GM12872 (cell line): Measurements from ENCODE around the gene FBXO41.
A peak's percentile ranks its signal among the peaks of the same experiment; 100 is the strongest.

Experiments used
- TF ChIP-seq, protein P1 (sequence below): IDR thresholded peaks from 3 replicates; pipeline ENCODE4 v1.5.1; 2011; ENCODE audit warnings: low read depth, mild to moderate bottlenecking, low read length, moderate library complexity; ENCODE audit not compliant: insufficient read depth

Gene FBXO41

GRCh38 chr2:73237168-73237567 is 47.1 kb downstream of the FBXO41 start:
- TF ChIP-seq, protein P1, sequence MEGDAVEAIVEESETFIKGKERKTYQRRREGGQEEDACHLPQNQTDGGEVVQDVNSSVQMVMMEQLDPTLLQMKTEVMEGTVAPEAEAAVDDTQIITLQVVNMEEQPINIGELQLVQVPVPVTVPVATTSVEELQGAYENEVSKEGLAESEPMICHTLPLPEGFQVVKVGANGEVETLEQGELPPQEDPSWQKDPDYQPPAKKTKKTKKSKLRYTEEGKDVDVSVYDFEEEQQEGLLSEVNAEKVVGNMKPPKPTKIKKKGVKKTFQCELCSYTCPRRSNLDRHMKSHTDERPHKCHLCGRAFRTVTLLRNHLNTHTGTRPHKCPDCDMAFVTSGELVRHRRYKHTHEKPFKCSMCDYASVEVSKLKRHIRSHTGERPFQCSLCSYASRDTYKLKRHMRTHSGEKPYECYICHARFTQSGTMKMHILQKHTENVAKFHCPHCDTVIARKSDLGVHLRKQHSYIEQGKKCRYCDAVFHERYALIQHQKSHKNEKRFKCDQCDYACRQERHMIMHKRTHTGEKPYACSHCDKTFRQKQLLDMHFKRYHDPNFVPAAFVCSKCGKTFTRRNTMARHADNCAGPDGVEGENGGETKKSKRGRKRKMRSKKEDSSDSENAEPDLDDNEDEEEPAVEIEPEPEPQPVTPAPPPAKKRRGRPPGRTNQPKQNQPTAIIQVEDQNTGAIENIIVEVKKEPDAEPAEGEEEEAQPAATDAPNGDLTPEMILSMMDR, result no peak

- TF ChIP-seq, protein P1, result no peak
Observed at GRCh38 chr2:73235315-73236028, 48.8 kb downstream of the FBXO41 start.

GRCh38 chr2:73233932-73234832 is 50.1 kb downstream of the FBXO41 start, which contains the start of gene CCT7:
TSS of gene CCT7 (plus strand) at chr2:73234308. CDS start at chr2:73234379, 71 bp downstream.
- TF ChIP-seq, protein P1, result no peak

- TF ChIP-seq, protein P1, result no peak
Observed at GRCh38 chr2:73233154-73233931, 50.9 kb downstream of the FBXO41 start, which contains the start of gene PRADC1. TSS of gene PRADC1 (minus strand) at chr2:73233239. CDS start at chr2:73233160, 79 bp downstream.

- TF ChIP-seq, protein P1, result peak; percentile 31; the same call in 1 of the 3 replicates
Observed at GRCh38 chr2:73232403-73233153, 51.7 kb downstream of the FBXO41 start.

DNA sequence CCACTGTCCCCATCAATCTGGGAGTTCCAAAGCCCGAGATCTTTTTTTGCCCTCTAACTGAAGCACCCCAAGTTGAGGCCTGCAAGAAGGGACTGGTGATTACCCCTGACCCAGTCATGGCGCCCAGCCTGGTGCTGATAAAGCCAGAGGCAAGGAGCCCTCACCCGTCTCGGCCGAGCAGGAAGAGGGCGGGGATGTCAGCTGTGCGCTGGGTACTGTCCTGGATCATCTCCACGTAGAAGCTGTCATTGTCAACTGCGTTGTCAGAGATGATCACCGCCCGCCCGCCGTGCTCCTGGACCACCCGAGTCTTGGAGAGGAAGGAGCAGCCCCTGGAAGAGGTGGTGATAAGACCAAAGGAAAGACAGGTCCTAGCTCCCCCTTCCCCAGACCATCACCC is 55.6 kb downstream of the FBXO41 start:
- TF ChIP-seq, protein P1, result no peak
